Caco-2 (cell line): ENCODE measurements around the gene RAI1. TPM values are rescaled to one million over a fixed set of nuclear protein-coding genes. Genes with fewer than 3 reads are reported as not detected.

Source experiments
- BruUV-seq: library from RNA; stranded (reverse); fragments of 400-500 nt; replicated peaks from 2 replicates; lab custom pipeline; 2021; lab: Mats Ljungman, UMichigan
- CTCF ChIA-PET: fragments of 300-600 bp; sonication (Branson Sonifier 250); formaldehyde crosslinking; loops from one replicate; lab custom pipeline; 2022; ENCODE audit warnings: antibody characterized with exemption; lab: Charles Lee
- POLR2A ChIA-PET: fragments of 300-600 bp; sonication (Branson Sonifier 250); formaldehyde crosslinking; loops from one replicate; lab custom pipeline; 2022; ENCODE audit warnings: antibody characterized with exemption; lab: Charles Lee
- DNase-seq, 2 experiments: peaks; one replicate each; pipeline versions ENCODE4 v3.0.0 to v3.0.0-alpha.2; 2020 to 2022
- H3K27me3 ChIP-seq: replicated peaks from 2 replicates; pipeline ENCODE4 v1.6.0; 2011; ENCODE audit warnings: low read length; ENCODE audit not compliant: control insufficient read depth, insufficient read depth
- H3K36me3 ChIP-seq: 2 replicates; pipeline ENCODE4 v1.5.1; 2011; ENCODE audit warnings: low read length; ENCODE audit not compliant: control insufficient read depth, insufficient read depth
- H3K4me1 ChIP-seq: fragments of 250-450 bp; sonication (Bioruptor Pico); 2 replicates; pipeline ENCODE4 v1.5.1; 2020; ENCODE audit warnings: mild to moderate bottlenecking
- H3K4me3 ChIP-seq: 2 replicates; pipeline ENCODE4 v1.5.1; 2011; ENCODE audit warnings: low read depth, mild to moderate bottlenecking, control low read depth, low read length
- H3K9me3 ChIP-seq: fragments of 250-450 bp; sonication (Bioruptor Pico); 2 replicates; pipeline ENCODE4 v1.5.1; 2020; ENCODE audit warnings: mild to moderate bottlenecking, moderate library complexity
- H3K27ac Mint-ChIP-seq: one replicate; pipeline ENCODE4 v1.8.0; 2022; ENCODE audit warnings: mixed read lengths; ENCODE audit not compliant: unreplicated experiment
- H3K27me3 Mint-ChIP-seq: one replicate; pipeline ENCODE4 v1.8.0; 2022; ENCODE audit warnings: mixed read lengths; ENCODE audit not compliant: insufficient read depth, unreplicated experiment
- H3K36me3 Mint-ChIP-seq: one replicate; pipeline ENCODE4 v1.8.0; 2022; ENCODE audit warnings: mild to moderate bottlenecking, mixed read lengths; ENCODE audit not compliant: insufficient read depth, unreplicated experiment
- H3K4me1 Mint-ChIP-seq: one replicate; pipeline ENCODE4 v1.8.0; 2022; ENCODE audit warnings: low read depth, mixed read lengths; ENCODE audit not compliant: unreplicated experiment
- H3K4me3 Mint-ChIP-seq: one replicate; pipeline ENCODE4 v1.8.0; 2022; ENCODE audit warnings: mild to moderate bottlenecking, moderate library complexity, mixed read lengths; ENCODE audit not compliant: unreplicated experiment
- H3K9me3 Mint-ChIP-seq: one replicate; pipeline ENCODE4 v1.8.0; 2022; ENCODE audit warnings: mixed read lengths; ENCODE audit not compliant: unreplicated experiment
- CTCF ChIP-seq, 2 experiments: fragments of 200-600 bp in 1 of 2; IDR thresholded peaks; 1 replicate in 1 of 2; 2 replicates in 1 of 2; pipeline versions ENCODE4 v1.5.1 to v1.8.0; 2011 to 2022; ENCODE audit warnings: antibody characterized with exemption in 1 of 2, control low read depth in 1 of 2, inconsistent platforms in 1 of 2, low read depth in 1 of 2, low read length in 1 of 2, mild to moderate bottlenecking in 1 of 2, moderate library complexity in 1 of 2; ENCODE audit not compliant: insufficient read depth in 1 of 2, severe bottlenecking in 1 of 2, unreplicated experiment in 1 of 2
- intact Hi-C: fragments of 100-400 bp; cut with micrococcal nuclease; formaldehyde crosslinking; loops from one replicate; pipeline ENCODE4 v1.10.0; 2022; ENCODE audit not compliant: unreplicated experiment
- total RNA-seq: library from RNA; stranded (reverse); gene quantifications from 2 replicates; pipeline ENCODE4 v1.2.3, GENCODE V29; 2022

The RAI1 gene
- total RNA-seq, 1 experiment from 2014 or later: 44.3 TPM

- Mint-ChIP-seq H3K27me3 (no peaks in the 10 kb centered on the region), H3K9me3 (peaks cover 22% of the 10 kb centered on the region), H3K4me1 (peaks cover 20% of the 10 kb centered on the region), H3K27ac (no peak overlapping the region), H3K4me3 (no peak overlapping the region), H3K36me3 (peaks cover 11% of the 10 kb centered on the region)
- POLR2A ChIA-PET: no interaction called here
- H3K4me1 ChIP-seq: peaks cover 10% of the 10 kb centered on the region
- H3K4me3 ChIP-seq: no peak overlapping the region
- no peaks in the 10 kb centered on the region for H3K36me3 ChIP-seq
- BruUV-seq: no TSS peak
- CTCF ChIA-PET: no interaction called here
- no peaks in the 10 kb centered on the region; the same call in 1 of the 2 replicates for H3K9me3 ChIP-seq
- intact Hi-C loops: no loop called here
- no peak for TF ChIP-seq CTCF (IDR thresholded peaks at IDR 0.05; ENCODE audit: insufficient read depth in 1 of 2, low read depth in 1 of 2, low read length in 1 of 2, severe bottlenecking in 1 of 2, unreplicated experiment in 1 of 2)
- no peaks in the 10 kb centered on the region for H3K27me3 ChIP-seq
- no peak for DNase-seq
Measured at GRCh38 chr17:17650959-17651358, 30.3 kb upstream of the RAI1 start.

GRCh38 chr17:17653343-17653742 lies 27.9 kb upstream of the RAI1 start:
- BruUV-seq: no TSS peak
- Mint-ChIP-seq H3K9me3 (peaks cover 33% of the 10 kb centered on the region), H3K4me1 (peaks cover 2% of the 10 kb centered on the region), H3K27me3 (no peaks in the 10 kb centered on the region), H3K4me3 (no peak overlapping the region), H3K27ac (no peak overlapping the region), H3K36me3 (peaks cover 6% of the 10 kb centered on the region)
- no peak overlapping the region for H3K4me3 ChIP-seq
- H3K4me1 ChIP-seq: no peaks in the 10 kb centered on the region
- POLR2A ChIA-PET: no interaction called here
- no peaks in the 10 kb centered on the region for H3K36me3 ChIP-seq
- H3K9me3 ChIP-seq: peaks cover 7% of the 10 kb centered on the region
- no peak for DNase-seq
- H3K27me3 ChIP-seq: no peaks in the 10 kb centered on the region
- intact Hi-C loops: no loop called here
- CTCF ChIA-PET: no interaction called here
- no peak for TF ChIP-seq CTCF (IDR thresholded peaks at IDR 0.05; ENCODE audit: insufficient read depth in 1 of 2, low read depth in 1 of 2, low read length in 1 of 2, severe bottlenecking in 1 of 2, unreplicated experiment in 1 of 2)

GRCh38 chr17:17659340-17659739 lies 21.9 kb upstream of the RAI1 start:
- BruUV-seq: no TSS peak
- TF ChIP-seq CTCF (IDR thresholded peaks at IDR 0.05; ENCODE audit: insufficient read depth in 1 of 2, low read depth in 1 of 2, low read length in 1 of 2, severe bottlenecking in 1 of 2, unreplicated experiment in 1 of 2): no peak

More at GRCh38 chr17:17659340-17659739, 21.9 kb upstream of the RAI1 start:
- peaks cover 10% of the 10 kb centered on the region for H3K4me1 Mint-ChIP-seq
- no peak overlapping the region for H3K4me3 Mint-ChIP-seq
- no peak for DNase-seq
- ChIA-PET POLR2A (no interaction called here), CTCF (no interaction called here)
- peaks cover 20% of the 10 kb centered on the region for H3K9me3 Mint-ChIP-seq
- Histone ChIP-seq H3K4me3 (no peak overlapping the region), H3K4me1 (peaks cover 5% of the 10 kb centered on the region; the same call in 1 of the 2 replicates), H3K36me3 (no peaks in the 10 kb centered on the region), H3K27me3 (no peaks in the 10 kb centered on the region), H3K9me3 (peaks cover 14% of the 10 kb centered on the region)
- H3K27me3 Mint-ChIP-seq: no peaks in the 10 kb centered on the region
- intact Hi-C loops: no loop called here
- H3K36me3 Mint-ChIP-seq: no peaks in the 10 kb centered on the region
- H3K27ac Mint-ChIP-seq: no peak overlapping the region
